Measurements from ENCODE around the gene TSPAN13. TPM values are rescaled to one million over a fixed set of nuclear protein-coding genes. Genes with fewer than 3 reads are reported as not detected.
"Not testable (repeated sequence)": the region's sequence is repeated elsewhere in the genome, so short reads cannot be mapped to it uniquely, and the experiment has no call there.

TSPAN13 gene
- total RNA-seq, 1 experiment from 2014 or later = not detected

DNA sequence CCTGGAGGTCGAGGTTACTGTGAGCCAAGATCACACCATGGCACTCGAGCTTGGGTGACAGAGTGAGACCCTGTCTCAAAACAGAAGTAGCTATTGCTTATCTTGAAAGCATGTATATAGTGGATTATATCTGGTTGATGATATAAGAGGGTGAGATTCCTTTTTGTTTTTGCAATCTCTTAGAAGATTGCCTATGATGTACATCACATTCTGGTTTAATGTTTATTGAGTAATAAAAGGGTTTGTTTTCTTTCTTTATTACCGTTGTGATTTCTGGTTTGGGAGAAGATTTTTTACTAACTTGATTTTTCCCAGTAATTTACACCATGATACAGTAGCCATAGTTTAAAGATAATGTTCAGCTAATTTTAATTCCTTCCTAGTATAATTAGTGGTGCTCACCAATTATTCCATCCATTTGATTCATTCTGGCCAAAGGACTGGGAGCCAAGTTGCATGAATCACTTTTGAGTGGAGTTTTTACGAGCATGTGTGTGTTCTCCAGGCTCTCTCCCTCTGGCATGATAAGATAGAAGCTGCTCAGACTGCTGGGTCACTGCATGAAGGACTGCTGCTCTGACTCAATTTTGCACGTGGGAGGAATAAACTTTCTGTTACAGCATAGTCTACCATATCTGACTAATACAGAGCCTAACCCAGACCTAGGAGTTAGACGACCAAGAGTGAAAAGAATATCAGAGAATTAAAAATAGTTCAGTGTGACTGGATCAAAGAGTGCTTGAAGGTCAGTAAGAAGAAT lies 13.5 kb upstream of the TSPAN13 start:
- DNase-seq (ENCODE audit: low spot score) = no peak

DNA sequence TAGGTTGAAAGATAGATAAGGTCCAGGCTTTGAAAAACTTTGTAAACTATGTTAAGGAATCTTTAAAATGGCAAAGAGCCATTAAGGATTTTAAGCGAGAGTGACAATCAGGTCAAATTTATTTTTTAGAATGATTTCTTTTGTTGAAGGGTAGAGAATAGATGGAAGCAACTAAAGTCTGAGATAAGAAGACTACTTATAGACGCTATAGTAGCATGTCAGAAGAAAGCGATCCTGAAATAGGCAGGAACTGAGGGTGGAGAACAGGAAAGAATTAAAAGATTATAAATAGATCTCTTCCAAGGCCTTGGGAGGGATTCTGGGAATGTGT lies 13.0 kb upstream of the TSPAN13 start:
- DNase-seq (ENCODE audit: low spot score) = no peak
- in situ Hi-C loops (cut with HindIII; ENCODE audit: low sequenced_read_pairs) = no loop called here

More for the DNA sequence above, 13.5 kb upstream of the TSPAN13 start:
- in situ Hi-C loops (cut with HindIII; ENCODE audit: low sequenced_read_pairs) = no loop called here

DNA sequence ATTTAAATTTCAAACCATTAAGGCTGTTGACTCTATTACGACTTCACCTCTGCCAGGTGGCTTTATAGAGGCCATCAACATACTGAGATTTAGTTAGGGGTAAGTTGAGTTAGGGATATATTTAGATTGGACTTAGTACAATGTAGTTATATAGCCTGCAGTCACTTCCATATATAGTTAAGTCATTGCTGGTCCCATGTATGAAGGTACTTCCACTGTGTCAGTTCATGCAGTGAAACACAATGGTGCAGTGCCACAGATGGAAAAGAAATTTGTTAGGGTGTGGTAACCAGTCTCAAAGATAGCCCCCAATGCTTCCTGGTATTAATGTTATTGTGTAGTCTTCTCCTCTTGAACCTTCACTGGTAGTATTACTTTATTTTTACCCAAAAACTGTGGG lies 12.6 kb upstream of the TSPAN13 start:
- in situ Hi-C loops (cut with HindIII; ENCODE audit: low sequenced_read_pairs) = no loop called here
- DNase-seq (ENCODE audit: low spot score) = no peak

DNA sequence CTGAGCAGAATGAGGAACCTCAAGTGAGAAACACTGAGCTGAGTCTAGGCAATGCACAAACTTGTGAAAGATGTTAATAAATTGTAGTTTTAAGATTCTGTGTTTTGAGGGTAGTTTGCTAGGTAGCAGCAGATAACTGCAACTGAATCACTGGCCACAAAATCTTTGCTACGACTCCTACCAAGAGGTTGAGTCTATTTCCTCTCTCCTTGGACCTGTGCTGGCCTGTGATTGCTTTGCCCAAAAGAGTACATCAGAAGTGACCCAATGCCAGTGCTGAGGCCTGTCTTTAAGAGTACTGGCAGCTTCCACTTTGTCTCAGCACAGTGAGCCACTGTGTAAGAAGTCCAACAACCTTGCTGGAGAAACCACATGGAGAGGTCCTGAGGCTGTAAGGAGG lies 11.9 kb upstream of the TSPAN13 start:
- in situ Hi-C loops (cut with HindIII; ENCODE audit: low sequenced_read_pairs) = no loop called here
- no peak for DNase-seq (ENCODE audit: low spot score)

DNA sequence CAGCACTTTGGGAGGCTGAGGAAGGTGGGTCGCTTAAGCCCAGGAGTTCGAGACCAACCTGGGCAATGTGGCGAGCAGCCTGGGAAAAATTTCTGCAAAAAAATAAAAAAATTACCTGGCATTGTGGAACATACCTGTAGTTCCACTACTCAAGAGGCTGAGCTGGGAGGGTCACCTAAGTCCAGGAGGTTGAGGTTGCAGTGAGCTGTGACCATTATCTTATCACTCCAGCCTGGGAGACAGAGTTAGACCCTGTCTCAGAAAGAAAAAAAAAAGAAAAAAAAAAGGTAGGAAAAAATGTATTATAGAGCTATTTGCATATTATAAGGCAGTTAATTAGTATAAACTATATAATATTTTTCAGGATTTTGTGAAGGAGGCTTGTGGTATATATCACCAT lies 11.0 kb upstream of the TSPAN13 start:
- DNase-seq (ENCODE audit: low spot score) = no peak
- in situ Hi-C loops (cut with HindIII; ENCODE audit: low sequenced_read_pairs) = no loop called here

DNA sequence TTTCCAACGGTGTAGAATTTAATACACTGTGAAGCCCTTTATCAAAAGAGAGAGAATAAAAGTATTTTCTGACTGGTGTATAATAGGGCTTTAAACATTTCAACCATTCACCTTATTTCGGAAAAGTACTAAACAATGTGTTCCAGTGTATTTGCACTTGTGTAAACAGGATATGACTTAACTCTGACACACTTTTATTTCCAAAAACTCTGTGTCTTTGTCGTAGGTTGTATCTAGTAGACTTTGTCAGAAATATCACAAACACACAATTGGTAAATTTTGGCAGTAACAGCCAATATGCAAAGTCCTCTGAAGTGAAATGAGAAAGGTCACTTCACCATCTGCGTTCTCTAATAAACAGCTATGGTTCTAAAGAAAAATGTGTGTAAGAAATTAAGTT lies 10.3 kb upstream of the TSPAN13 start:
- DNase-seq (ENCODE audit: low spot score) = no peak
- in situ Hi-C loops (cut with HindIII; ENCODE audit: low sequenced_read_pairs) = no loop called here

DNA sequence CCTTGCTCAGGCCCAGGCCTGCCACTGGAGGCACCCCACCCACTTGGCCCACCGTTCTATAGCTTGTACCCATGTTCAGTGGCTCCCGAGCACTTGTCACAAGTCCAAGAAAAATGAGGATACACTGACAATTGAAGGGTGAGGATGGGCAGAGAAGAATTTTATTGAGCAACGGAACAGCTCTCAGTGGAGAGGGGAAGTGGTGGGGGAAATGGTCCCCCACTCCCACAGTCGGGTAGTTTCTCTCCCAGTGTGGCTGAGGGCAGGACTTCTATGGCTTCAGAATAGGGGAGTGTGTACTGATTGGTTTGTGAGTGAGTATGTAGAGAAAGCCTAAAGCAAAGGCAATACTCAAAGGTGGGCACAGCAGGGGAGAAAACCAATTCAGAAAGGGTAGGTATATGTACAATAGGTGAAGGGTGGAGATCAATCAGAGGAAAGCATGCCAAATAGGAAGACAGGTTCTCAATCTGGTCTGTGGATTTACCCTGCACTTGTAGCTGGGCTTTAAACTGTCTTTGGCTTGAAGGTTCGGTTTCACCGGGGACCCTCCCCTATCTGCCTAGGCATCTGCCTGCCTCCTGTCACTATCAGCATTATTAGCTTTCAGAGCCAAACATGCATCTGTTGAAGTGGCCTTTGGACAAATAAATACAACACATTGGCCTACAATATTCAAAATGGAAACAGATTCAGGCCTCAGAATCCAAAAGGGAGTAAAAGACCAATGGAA lies 8.9 kb upstream of the TSPAN13 start:
- no peak for DNase-seq (ENCODE audit: low spot score)
- in situ Hi-C loops (cut with HindIII; ENCODE audit: low sequenced_read_pairs) = no loop called here

DNA sequence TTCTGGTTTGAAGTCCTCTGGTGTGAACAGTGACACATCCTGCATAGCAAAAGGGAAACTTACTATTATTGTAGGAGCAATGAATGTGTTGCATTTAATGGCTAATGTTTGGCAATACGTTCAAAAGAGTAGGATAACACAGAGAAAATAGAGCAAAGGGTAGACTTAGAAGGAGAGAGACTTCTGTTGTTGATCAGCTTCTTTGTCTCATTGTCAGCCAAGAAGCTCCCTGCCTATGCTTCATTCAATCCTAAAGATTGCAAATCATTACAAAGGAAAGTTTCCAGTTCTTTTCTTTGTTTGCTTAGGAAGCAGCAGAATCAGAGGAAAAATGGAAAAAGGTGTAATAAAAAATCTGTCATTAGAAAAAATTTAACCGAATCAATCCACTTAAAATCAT lies 7.9 kb upstream of the TSPAN13 start:
- in situ Hi-C loops (cut with HindIII; ENCODE audit: low sequenced_read_pairs) = no loop called here
- DNase-seq (ENCODE audit: low spot score) = no peak

DNA sequence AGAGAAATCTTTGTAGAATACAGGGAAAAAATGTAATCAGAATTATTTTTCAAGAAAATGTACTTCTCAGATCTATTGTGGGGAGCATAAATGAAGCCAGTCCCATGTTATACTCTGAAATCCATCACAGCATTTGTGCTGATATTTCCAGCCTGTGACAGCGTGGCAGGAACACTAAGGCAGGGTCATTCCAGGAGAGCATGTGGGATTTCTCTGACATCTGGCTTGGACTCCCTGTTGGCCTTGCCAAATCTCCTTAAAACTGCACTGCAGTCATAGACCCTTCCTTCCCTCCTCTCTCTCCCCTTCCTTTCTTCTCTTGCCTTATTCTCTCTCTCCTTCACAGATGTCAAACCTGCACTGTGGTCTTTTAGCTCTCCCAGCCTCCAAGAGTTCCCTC lies 6.5 kb upstream of the TSPAN13 start:
- in situ Hi-C loops (cut with HindIII; ENCODE audit: low sequenced_read_pairs) = no loop called here
- DNase-seq (ENCODE audit: low spot score) = no peak

DNA sequence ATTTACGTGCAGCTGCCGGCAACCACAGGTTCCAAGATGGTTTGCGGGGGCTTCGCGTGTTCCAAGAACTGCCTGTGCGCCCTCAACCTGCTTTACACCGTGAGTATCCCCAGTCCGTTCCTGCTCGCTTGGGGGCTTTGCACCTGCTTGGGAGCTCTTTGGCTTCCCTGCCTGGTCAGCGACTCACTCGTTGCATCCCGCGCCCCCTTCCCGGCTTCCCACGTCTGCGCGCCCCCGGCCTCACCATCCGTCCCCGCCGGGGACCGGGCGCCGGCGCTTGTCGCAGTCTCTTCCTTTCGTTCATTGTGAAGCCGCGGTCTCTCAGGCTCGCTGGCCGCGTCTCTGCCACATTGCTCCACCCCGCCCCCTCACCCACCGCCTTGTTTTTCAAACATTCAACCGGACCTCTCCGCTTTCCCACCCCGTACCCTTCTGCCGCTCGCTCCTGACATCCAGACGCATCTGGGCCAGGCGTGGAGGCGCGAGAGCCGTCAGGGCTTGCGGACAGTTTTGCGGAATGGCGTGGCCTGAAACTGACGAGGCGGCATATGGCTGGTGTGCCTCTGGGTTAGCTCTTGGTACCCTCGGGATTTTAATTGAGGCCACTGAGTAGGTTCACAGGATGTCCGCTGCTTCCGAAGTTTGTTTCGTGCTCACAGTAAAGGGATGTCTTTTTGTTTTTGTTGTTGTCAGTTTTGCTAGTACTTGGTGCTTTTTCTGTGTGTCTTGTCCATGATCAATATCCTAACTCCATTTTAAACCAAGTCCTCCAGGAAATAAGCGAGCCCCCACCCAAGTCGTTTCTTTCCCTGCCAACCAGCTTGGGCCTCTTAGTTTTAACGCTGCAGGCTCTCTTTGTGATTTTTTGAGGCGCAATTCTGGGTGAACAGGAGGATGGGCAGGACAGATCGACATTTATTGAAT lies 639 bp downstream of the TSPAN13 start:
- in situ Hi-C loops (cut with HindIII; ENCODE audit: low sequenced_read_pairs) = no loop called here
- DNase-seq (ENCODE audit: low spot score) = peak; percentile 57

DNA sequence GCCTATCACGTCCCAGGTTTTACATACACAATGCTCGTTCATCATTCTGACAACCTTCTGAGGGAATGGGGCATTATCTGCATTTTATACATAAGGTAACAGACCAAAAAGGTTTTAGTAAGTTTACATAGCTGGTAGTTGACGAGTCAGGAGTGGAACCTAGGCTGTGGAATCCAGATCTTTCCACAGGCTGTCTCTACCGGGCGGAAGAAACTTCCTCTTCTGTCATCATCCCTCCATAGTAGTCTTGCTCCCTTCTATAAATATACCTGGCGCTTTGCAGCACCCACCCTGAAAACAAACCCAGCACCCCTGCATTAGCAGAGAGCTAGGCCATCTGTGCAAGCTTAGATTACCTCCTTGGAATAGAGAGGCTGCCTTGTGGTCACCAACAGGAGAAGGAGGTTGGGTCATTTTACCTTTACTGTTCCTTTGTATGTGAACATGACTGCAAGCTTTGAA lies 1.3 kb downstream of the TSPAN13 start:
- DNase-seq (ENCODE audit: low spot score) = peak; percentile 68
- in situ Hi-C loops (cut with HindIII; ENCODE audit: low sequenced_read_pairs) = no loop called here

DNA sequence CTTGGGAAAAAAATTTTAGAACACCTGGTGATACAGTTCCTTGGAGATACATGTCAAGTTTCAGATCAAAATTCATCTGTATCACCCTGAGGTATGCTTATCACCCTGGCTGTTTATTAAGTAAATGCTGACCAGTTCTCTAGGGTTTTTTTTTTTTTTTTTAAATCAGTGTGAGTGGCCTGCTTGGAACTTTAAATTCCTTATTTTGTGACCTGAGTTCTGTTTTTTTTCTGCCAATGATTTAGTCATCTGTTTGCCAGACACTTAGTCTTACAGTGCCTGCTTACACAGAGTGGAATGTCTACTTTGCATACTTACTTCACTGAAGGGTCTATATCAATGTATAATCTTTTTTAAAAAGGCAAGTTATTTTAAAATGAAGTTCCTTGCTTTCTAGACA lies 1.8 kb downstream of the TSPAN13 start:
- no peak for DNase-seq (ENCODE audit: low spot score)
- in situ Hi-C loops (cut with HindIII; ENCODE audit: low sequenced_read_pairs) = no loop called here

DNA sequence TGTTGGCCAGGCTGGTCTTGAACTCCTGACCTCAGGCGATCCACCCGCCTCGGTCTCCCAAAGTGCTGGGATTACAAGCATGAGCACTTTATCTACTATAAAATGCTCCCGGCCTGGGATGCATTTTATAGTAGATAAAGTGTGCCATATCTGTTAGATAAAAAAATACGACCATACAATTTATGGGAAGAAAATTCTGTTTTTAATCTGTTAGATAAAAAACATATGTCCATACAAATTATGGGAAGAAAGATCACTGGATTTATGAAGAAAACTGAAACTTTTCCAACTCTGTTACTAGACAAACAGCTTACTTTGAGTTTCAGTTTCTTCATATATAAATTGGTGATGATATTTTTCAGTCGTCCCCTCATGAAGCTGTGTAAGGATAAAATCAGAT lies 4.5 kb downstream of the TSPAN13 start:
- no peak for DNase-seq (ENCODE audit: low spot score)

DNA sequence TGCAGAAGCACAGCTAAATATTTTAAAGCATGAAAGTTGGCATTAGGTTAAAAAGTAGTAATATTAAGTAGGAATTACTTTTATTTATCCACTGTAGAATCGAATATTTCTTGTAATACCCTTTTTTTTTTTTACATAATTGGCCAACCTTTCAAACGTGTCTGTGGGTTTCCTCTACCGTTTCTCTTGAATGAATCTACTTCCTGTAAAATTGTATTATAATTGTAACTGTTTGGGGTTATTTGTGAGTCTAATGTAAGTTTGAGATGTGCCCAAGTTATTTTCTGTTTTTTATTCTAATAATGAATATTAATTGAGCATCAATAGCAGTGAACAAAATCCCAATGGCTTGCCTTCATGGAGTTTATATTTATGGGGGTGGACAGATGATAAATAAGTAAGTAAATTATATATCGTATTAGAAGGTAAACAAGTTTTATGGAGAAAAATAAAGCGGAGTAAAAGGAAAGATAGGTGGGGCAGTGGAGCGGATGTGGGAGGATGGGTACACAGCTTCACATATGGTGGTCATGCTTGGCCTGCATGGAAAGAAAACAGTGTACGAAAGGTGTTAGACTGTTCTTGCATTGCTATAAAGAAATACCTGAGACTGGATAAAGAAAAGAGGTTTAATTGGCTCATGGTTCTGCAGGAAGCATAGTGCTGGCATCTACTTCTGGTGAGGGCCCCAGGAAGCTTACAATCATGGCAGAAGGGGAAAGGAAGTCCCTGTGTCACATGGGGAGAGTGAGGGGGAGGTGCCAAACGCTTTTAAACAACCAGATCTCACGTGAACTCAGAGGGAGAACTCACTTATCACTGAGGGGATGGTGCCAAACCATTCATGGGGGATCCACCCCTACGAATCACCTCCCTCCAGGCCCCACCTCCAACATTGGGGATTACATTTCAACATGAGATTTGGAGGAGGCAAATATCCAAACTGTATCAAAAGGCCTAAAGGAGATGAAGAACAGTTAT lies 5.4 kb downstream of the TSPAN13 start:
- DNase-seq (ENCODE audit: low spot score) = no peak
- in situ Hi-C loops (cut with HindIII; ENCODE audit: low sequenced_read_pairs) = no loop called here

More for the DNA sequence above, 4.5 kb downstream of the TSPAN13 start:
- in situ Hi-C loops (cut with HindIII; ENCODE audit: low sequenced_read_pairs) = no loop called here

DNA sequence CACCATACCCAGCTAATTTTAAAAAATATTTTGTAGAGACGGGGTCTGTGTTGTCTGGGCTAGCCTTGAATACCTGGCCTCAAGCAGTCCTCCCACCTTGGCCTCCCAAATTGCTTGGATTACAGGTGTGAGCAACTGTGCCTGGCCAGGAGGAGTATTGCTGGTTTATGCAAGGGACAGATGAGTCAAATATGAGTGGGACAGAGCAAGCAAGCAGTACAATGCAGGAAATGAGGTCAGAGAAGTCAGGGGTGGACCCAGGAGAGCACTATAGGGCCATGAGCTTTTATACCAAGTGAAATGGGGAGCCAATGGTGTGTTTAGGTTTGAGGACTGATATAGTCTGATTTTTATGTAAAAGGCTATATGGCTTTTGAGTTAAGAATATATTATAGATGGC lies 6.3 kb downstream of the TSPAN13 start:
- in situ Hi-C loops (cut with HindIII; ENCODE audit: low sequenced_read_pairs) = no loop called here
- DNase-seq (ENCODE audit: low spot score) = no peak

DNA sequence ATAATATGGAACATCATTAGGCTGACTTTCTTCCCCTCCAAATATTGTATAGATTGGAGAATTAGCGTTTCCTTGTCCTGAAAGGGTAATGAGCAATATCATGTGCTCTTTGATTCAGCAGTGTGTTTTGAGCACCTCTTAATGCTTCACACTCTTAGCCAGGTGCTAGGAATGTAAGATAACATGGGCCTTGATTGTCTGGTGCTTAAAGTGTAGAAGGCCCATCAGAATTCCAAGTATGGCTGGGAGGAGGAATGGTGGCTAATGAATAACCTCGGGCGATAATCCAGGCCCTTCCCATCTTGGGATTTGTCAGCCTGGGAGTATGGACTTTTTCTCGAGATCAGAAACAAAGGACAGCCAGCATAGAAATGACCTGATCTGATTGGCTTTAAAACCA lies 8.6 kb downstream of the TSPAN13 start:
- DNase-seq (ENCODE audit: low spot score) = no peak
- in situ Hi-C loops (cut with HindIII; ENCODE audit: low sequenced_read_pairs) = no loop called here

DNA sequence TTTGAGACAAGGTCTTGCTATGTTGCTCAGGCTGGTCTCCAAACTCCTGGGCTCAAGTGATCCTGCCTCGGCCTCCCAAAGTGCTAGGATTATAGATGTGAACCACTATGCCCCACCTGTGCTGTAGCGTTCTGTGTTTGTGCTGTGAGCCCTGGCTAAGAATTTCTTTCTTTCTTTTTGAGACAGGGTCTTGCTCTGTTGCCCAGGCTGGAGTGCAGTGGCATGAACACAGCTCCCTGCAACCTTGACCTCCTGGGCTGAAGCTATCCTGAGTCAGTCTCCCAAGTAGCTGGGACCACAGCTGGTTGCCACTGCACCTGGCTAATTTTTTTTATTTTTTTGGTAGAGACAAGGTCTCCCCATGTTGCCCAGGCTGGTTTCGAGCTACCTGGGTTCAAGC lies 11.4 kb downstream of the TSPAN13 start:
- in situ Hi-C loops (cut with HindIII; ENCODE audit: low sequenced_read_pairs) = no loop called here

DNA sequence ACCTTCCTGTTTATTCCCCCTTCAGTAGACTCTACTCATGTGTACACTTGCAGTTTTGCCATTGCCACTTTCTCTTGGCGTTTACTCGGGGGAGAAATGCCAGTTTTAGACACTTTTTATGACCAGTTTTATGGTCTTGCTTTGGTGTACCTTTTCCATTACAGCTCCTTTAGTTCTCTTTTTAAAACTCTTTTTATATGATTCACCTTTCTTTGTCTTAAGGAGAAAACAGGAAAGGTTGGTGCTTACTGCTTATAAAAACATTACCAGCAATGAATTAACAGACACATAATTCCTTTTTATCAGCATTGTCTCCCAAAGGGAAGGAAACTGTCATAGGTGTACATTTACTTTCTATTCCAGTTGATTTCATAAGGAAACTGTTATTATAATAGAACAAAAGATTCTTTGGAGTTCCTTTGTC lies 11.9 kb downstream of the TSPAN13 start:
- no peak for DNase-seq (ENCODE audit: low spot score)
- in situ Hi-C loops (cut with HindIII; ENCODE audit: low sequenced_read_pairs) = no loop called here

More for the DNA sequence above, 11.4 kb downstream of the TSPAN13 start:
- DNase-seq (ENCODE audit: low spot score) = no peak

DNA sequence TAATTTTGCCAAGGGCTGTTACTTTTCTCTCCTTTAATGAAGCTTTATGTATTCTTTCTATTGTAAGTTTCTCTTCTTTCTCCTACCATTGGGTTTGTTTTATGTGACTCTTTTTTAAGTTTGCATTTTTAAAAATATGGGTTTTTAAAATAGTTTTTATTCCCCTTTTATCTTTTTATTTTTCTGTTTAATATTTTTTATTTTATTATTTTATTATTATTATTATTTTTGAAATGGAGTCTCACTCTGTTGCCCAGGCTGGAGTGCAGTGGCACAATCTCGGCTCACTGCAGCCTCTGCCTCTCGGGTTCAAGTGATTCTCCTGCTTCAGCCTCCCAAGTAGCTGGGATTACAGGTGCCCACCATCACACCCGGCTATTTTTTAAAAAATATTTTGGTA lies 16.4 kb downstream of the TSPAN13 start:
- in situ Hi-C loops (cut with HindIII; ENCODE audit: low sequenced_read_pairs); DNase-seq (ENCODE audit: low spot score): not testable (repeated sequence)
